Ovary (tissue), 3 donors: ENCODE results near the gene PANK4.

Experiments
- EP300 ChIP-seq: sonication (generic); formaldehyde crosslinking; IDR thresholded peaks from one replicate; pipeline ENCODE4 v1.6.1; 2017; ENCODE audit warnings: antibody characterized with exemption
- POLR2A ChIP-seq: fragments of 450-650 bp; IDR thresholded peaks from one replicate; pipeline ENCODE4 v1.6.1; 2017; ENCODE audit warnings: antibody characterized with exemption, mild to moderate bottlenecking, moderate library complexity
- TF ChIP-seq, protein P1 (sequence below), 3 donors: fragments of 450-650 bp in 2 of 3; fragments of 200-600 bp in 1 of 3; IDR thresholded peaks; one replicate each; pipeline versions ENCODE4 v1.5.1 to v1.8.0; 2016 to 2022; ENCODE audit warnings: antibody characterized with exemption in 3 of 3, mild to moderate bottlenecking in 1 of 3
- donor health status: DM: no; HTN: no; CAD: no.

DNA sequence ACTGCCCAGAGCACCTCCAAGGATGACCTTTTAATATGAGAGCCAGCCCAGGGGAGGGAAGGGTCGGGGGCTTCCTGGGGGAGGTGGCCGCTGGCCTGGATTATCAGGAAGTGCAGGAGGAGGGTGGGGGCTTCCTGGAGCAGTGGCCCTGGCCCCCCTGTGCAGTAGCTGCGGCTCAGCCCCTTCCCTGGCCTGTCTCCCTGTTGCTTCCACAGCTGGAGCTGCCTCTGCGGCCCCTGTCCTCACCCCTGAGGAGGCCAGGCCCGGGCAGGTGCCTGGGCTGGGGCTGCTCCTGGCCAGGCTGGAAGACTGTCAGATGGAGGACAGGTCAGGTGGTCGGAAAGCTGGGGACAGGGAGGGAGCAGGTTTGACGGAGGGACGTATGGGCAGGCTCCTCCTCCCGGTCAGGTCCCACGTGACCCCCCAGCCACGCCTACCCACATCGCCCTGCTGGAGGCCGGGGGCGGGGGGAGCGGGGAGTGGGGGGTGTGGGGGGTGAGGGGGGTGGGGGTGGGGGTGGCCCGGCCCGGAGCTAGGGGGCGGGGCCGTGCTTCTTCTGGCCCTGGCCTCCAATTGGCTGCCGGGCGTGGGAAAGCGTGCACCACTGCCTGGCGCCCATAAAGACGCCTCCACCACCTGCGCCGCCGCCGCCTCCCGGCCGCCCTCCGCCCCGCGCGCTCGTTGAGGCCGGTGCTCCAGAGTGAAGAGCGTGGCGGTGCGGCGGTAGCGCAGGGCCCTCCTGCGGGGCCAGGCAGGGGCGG lies 19.5 kb upstream of the PANK4 start:
- TF ChIP-seq, protein P1, sequence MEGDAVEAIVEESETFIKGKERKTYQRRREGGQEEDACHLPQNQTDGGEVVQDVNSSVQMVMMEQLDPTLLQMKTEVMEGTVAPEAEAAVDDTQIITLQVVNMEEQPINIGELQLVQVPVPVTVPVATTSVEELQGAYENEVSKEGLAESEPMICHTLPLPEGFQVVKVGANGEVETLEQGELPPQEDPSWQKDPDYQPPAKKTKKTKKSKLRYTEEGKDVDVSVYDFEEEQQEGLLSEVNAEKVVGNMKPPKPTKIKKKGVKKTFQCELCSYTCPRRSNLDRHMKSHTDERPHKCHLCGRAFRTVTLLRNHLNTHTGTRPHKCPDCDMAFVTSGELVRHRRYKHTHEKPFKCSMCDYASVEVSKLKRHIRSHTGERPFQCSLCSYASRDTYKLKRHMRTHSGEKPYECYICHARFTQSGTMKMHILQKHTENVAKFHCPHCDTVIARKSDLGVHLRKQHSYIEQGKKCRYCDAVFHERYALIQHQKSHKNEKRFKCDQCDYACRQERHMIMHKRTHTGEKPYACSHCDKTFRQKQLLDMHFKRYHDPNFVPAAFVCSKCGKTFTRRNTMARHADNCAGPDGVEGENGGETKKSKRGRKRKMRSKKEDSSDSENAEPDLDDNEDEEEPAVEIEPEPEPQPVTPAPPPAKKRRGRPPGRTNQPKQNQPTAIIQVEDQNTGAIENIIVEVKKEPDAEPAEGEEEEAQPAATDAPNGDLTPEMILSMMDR (IDR thresholded peaks at IDR 0.05) = no peak
- no peak for TF ChIP-seq POLR2A
- no peak for TF ChIP-seq EP300
